ENCODE measurements around the gene CYP2U1.
"Not testable (repeated sequence)": the region's sequence is repeated elsewhere in the genome, so short reads cannot be mapped to it uniquely, and the experiment has no call there.

CYP2U1 gene

DNA sequence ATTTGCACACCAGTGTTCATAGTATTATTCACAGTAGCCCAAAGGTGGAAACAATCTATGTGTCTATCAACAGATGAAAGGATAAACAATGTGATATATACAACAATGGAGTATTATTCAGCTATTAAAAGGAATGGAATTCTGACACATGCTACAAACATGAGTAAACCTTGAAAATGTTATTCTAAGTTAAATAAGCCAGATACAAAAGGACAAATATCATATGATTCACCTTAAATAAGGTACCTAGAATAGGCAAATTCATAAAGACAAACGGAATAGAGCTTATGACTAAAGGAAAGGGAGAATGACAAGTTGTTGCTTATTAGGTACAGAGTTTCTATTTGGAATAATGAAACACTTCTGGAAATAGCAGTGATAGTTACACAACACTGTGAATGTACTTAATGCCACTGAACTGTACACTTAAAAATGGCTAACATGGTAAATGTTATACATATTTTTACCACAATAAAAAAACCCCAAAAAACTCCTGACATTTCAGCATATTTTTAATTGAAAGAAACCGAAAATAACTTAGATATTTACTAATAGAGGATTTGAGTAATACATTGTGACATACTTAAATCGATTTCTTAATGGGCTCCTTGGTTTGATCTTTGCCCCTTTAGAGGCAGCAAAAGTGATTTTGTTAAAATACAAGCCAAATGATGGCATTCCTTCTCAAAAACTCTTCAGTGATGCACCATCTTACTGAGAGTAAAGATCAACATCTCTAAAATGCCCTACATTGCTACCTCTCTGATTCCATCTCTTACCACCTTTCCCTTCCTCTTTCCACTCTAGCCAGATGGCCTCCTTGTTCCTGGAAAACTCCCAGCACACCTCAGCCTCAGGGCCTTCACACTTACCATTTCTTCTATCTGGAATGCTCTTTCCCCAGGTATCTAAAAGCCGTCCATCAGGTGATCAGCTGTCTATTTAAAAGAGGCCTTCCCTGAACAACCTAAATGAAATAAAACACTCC, 8.6 kb upstream of the CYP2U1 start:
- no peak for DNase-seq

DNA sequence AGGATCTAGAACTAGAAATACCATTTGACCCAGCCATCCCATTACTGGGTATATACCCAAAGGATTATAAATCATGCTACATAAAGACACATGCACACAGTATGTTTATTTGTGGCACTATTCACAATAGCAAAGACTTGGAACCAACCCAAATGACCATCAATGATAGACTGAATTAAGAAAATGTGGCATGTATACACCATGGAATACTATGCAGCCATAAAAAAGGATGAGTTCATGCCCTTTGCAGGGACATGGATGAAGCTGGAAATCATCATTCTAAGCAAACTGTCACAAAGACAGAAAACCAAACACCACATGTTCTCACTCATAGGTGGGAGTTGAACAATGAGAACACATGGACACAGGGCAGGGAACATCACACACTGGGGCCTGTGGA, 5.6 kb upstream of the CYP2U1 start:
- not testable (repeated sequence) for DNase-seq

DNA sequence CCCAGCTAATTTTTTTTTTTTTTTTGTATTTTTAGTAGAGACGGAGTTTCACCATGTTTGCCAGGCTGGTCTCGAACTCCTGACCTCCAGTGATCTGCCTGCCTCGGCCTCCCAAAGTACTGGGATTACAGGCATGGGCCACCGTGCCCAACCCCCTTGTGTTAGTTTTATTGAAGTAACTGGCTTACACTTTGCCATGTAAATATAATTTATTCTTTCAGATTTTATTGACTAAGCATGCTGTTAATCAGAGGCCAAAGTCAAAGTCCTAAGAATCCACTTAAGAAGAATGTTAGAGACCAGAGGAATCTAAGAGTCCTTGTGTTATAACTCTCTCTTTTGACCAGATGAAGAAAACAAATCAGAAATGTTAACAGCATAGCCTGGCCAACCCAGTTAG, 4.5 kb upstream of the CYP2U1 start:
- DNase-seq = not testable (repeated sequence)

- DNase-seq = no peak
These were observed 499 bp downstream of the CYP2U1 start for GRCh38 chr4:107931775-107932321.

- DNase-seq = no peak
These were observed 3.9 kb downstream of the CYP2U1 start for GRCh38 chr4:107935246-107935645.

- no peak for DNase-seq
These were observed 5.7 kb downstream of the CYP2U1 start for GRCh38 chr4:107937040-107937439.

DNA sequence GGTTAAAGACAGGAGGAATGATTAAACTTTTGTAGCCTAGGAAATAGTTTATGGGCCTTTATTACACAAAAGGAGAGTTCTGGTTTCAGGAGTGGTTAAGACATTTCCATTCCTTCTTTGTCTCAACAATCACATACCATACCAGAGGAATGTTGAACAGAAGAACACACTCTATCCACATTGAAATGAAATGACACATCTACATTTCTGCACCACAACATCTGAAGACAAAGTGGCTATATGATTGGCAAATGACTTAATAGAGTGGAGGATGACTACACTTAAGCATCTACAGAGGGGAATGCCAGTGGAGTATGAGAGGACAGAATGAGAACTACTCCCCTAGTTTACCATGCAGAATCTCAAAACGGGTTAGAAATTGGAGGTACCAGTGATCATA, 8.0 kb downstream of the CYP2U1 start:
- no peak for DNase-seq

DNA sequence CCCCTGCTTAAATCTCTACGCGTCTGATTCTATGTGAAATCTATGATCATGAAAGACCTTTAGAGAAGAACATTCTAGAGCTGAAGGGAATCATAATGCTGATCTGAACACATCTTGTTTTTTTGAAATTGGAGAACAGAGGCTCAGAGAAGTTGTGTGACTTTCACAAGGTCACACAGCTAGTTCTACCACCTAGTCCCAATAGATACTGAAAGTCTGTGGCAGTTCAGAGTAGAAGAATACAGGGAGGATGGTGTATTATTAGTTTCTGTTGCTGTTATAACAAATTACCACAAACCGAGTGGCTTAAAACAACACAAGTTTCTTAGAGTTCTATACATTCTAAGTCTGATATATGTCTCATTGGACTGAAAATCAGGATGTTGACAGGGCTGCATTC, 14.5 kb downstream of the CYP2U1 start:
- no peak for DNase-seq

- DNase-seq = no peak
These were observed 19.6 kb downstream of the CYP2U1 start for GRCh38 chr4:107950746-107951540.

- DNase-seq = peak; percentile 38
These were observed 20.2 kb downstream of the CYP2U1 start for GRCh38 chr4:107951551-107951950.

DNA sequence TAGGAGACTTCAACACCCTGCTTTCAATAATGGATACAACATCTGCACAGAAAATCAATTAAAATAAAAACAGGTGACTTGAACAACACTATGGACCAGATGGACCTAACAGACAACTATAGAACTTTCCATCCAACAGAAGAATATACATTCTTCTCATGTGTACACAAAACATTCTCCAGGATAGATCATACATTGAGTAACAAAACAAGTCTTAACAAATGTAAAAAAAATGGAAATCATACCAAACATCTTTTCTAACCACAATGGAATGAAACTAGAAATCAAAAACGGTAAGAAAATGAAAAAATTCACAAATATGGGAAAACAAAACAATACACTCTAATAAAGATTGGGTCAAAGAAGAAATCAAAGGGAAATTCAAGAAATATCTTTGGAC, 24.7 kb downstream of the CYP2U1 start:
- no peak for DNase-seq

GRCh38 chr4:107966903-107967302, 35.6 kb downstream of the CYP2U1 start:
- DNase-seq = no peak

DNA sequence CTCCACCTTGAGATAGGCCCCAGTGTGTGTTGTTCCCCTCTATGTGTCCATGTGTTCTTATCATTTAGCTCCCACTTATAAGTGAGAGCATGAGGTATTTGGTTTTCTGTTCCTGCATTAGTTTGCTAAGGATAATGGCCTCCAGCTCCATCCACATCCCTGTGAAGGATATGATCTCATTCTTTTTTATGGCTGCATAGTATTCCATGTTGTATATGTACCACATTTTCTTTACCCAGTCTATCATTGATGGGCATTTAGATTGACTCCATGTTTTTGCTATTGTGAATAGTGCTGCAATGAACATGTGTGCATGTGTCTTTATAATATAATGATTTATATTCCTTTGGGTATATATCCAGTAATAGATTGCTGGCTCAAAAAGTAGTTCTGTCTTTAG, 36.2 kb downstream of the CYP2U1 start:
- not testable (repeated sequence) for DNase-seq

- not testable (repeated sequence) for DNase-seq
These were observed 36.6 kb downstream of the CYP2U1 start for GRCh38 chr4:107967921-107968320.

DNA sequence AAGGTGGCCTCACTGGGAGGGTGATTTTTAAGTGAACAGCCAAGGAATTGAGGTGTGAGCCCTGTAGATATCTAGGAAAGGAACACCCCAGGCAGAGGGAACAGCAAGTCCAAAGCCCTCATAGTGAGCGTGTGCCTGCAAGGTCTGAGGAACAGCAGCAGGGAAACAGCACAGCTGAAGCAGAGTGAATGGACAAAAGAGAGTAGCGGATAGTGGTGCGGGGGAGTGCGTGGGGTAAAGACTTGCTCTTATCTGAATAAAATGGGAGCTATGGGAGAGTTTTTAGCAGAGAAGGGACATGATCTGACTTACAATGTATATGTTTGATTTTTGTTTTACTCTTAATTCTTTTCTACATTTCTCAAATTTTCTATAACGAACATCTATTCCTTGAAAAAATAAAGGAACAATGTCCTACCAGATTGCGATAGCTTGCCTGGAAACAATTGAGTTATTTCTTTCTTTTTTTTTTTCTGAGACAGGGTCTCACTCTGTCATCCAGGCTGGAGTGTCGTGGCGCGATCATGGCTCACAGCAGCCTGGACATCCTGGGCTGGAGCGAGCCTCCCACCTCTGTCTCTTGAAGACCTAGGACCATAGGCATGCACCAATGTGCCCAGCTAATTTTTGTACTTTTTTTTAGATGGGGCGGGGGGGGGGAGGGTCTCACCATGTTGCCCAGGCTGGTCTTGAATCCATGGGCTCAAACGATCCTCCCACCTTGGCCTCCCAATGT, 38.9 kb downstream of the CYP2U1 start:
- no peak for DNase-seq

DNA sequence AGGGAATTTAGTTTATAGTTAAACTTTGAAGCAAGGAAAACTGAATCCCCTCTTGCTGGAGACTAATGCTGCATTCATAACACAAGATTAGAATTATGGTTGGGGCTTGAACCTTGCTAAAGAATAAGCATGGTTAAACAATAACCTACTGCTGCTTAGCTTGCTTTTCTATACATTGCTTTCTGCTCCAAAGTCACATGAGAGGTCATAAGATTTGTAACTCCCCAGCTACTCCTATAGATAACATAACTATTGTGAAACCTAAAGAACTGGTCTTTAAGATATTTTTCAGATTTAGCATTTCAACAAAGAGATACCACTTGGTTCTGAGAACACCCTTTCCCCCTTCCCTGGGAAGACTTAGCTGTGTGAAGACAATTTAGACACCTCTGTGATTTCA, 41.3 kb downstream of the CYP2U1 start:
- no peak for DNase-seq

DNA sequence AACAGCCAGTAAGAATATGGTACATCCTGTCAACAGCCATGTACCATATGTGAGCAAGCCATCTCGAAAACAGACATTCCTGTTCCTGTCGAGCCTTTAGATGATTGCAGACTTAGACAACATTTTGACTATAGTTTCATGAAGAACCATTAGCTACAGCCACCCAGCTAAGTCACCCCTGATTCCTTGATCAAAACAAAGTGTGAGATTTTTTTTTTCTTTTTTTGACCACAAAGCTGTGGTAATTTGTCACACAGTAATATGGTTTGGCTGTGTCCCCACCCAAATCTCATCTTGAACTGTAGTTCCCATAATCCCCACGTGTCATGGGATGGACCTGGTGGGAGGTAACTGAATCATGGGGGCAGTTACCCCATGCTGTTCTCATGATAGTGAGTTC, 43.2 kb downstream of the CYP2U1 start:
- no peak for DNase-seq

DNA sequence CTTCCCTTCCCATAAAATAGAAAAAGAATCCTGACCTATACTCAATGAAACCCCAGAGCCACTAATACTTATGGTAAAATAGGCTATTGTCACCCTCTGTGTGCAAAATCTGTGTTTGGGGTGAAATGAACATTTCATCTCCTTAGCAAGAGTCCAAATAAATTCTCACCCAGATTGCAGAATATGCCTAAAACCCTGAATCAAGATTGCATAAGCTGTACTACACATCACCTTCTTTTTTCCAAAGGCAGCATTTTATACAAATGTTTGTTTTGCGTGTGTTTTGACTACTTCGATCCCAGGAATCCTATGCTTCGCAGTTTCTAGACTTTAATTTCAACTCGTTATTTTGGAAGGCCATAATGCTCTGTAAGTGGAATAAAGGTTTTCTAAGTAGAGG, 46.1 kb downstream of the CYP2U1 start:
- no peak for DNase-seq

DNA sequence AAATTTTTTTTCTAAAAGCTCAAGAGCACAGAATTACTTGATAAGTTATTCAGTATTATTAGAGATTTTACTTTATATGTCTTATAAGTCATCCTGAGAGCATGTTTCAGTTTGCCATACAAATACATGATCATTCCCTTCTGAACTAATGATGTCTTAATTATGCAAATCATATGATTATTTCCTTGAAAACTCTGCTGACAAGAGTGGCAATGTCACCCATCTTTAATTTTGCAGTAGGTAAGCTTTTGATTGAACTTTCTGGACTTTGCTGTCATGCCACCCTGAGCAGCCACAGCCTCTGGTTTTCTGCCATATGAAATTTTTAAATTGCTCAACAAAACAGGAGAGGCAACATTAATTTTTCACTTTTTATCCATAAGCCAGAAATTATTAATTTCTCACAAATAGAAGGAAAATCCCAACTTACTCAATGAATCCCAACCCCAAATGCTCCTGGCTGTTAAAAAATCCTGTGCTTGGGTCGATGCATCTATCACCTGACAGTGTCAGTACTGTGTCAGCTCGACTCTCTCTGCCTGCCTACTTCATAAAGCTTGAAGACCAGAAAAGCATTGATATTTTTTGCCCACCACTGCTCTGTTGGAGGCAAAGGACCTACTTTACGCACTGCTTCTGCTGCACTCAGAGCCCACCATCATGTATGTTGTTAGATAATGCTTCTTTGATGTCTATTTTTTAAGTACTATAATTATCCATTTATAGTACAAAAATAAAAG, 46.8 kb downstream of the CYP2U1 start:
- DNase-seq = no peak

GRCh38 chr4:107978716-107979451, 47.5 kb downstream of the CYP2U1 start:
- DNase-seq = no peak

Data from amniotic stem cell (primary cell).